Fibroblast of skin of left biceps (primary cell): ENCODE measurements around the gene CTH.
"Not testable (repeated sequence)": the region's sequence is repeated elsewhere in the genome, so short reads cannot be mapped to it uniquely, and the experiment has no call there.

ENCODE experiments used
- DNase-seq, 2 experiments: peaks; one replicate each; pipeline ENCODE4 v3.0.0-alpha.2; 2013; ENCODE audit warnings: low read depth in 2 of 2

CTH gene

DNA sequence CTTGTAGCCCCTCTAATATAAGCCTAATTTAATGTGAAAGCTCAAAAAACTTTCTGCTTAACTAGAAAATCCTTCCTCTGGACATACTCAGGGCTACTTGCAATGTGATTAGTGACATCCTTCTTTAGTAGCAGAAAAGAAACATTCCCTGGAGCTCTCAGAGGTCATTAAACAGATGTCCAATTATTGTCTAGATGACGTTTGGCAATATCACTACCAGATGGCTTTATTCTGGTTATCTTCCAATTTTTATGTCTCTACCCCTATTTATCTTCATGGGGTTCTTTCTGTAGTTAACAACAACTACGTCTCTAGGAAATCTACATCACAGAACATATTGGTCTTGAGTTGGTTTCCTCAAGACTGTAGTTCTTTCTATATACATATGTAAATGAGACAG is 44.2 kb downstream of the CTH start:
- no peak for DNase-seq

DNA sequence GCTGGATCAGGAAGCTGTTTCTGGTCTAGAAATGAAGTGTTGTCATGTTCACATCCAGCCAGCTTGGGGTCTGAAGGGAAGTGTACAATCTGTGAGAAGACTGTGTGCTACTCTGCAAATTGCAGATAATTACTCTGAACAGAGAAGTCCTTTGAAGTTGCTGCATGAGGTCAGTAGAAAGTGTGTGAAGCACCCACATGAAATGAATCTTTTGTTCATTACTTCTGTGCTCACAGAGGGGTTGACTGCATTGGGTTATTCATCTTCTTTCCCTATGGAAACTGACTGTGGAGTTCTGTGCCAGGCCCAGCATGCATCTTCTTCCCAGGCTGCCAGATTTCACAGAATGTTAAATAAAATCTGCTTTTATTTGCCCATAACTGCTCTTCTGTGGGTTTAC is 47.1 kb downstream of the CTH start:
- no peak for DNase-seq

GRCh38 chr1:70459496-70460225 is 48.6 kb downstream of the CTH start:
- peak in 1 of 2 experiments; percentile 6 for DNase-seq

GRCh38 chr1:70460740-70461713 is 50.0 kb downstream of the CTH start:
- DNase-seq, result not testable (repeated sequence)

DNA sequence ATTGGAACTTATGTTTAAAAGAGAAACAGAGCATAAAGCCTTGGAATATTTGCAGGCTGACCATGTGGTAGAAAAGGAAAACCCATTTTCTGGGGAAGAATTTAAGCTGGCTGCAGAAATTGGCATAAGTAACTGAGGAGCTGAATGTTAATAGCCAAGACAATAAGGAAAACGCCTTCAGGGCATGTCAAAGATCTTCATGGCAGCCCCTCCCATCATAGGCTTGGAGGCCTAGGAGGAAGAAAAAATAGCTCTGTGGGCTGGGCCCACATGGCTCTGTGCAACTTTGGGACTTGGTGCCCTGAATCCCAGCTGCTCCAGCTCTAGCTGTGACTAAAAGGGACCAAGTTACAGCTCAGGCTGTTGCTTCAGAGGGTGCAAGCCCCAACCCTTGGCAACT is 51.5 kb downstream of the CTH start:
- no peak for DNase-seq

DNA sequence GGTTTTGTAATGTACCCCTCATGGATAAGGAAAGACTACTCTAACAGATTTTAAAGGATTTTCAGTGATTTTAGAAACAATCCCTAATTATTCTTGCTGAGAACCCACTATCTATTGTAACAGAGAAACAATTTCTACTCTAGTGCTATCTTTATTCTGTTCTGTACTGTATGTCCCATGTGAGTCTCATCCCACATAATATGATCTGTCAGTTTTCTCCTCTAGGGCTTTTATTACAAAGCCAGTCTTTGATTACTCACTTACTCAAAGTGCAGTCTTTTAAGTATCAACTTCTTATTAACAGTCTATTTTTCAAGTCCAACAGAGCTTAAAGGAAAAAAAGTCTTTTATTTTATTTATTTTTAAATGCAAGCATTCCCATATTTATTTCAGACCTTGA is 54.8 kb downstream of the CTH start:
- DNase-seq, result no peak

- DNase-seq, result no peak
Observed at GRCh38 chr1:70467531-70467930, 56.5 kb downstream of the CTH start.

GRCh38 chr1:70468180-70468579 is 57.1 kb downstream of the CTH start:
- no peak for DNase-seq

DNA sequence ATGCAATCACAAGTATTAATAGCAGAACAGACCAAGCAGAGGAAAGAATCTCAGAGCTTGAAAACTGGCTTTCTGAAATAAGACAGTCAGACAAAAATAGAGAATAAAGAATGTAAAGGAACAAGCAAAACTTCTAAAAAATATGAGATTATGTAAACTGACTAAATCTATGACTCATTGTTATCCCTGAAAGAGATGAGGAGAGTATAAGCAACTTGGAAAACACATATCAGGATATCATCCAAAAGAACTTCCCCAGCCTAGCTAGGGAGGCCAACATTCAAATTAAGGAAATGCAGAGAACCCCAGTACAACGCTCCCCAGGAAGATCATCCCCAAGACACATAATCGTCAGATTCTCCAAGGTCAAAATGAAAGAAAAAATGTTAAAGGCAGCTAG is 58.1 kb downstream of the CTH start:
- not testable (repeated sequence) for DNase-seq

DNA sequence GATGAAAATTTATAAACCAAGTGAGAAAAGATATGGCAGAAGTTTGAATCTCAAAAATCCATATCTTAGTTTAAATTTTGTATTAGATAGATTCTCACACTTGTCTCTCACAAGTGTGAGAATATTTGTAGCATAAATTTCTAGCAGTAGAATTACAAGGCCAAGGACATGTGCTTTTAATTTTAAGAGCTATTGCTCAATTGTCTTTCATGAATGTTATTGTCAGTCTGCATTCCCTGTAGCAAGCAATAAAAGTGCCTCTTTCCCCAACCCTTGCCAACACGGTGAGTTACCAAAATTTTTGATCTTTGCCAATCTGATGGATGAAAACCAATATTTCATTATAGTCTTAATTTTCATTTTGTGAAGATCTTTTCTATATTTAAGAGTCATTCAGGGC is 64.0 kb downstream of the CTH start:
- no peak for DNase-seq

DNA sequence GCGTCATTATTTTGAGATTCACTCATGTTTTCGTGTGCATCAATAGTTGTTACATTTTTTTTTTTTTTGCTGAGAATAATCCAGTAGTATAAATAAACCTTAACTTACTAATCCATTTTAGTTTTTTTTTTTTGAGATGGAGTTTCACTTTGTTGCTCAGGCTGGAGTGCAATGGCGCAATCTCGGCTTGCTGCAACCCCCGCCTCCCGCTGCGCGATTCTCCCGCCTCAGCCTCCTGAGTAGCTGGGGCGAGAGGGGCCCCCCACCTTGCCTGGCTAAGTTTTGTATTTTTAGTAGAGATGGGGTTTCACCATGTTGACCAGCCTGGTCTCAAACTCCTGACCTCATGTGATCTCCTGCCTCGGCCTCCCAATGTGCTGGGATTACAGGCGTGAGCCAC is 66.0 kb downstream of the CTH start:
- DNase-seq, result no peak

- not testable (repeated sequence) for DNase-seq
Observed at GRCh38 chr1:70477905-70478304, 66.8 kb downstream of the CTH start.

DNA sequence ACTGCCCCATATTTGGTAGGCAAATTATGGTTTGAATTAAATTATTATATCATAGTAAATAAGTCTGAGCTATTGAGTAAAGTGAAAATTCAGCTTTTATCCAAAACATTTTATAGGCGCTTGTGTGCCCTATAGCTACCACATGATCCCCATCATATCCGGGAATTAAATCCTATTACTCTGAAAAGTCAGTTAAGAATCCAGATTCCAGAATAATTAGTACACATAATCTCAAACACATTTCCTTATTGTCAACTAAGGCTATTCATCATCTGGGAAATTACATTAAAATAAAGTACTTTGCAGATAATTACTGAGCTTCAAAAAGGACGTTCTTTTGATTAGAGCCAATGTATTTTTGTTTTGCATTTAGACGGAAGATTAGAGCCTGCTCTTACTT is 72.3 kb downstream of the CTH start:
- DNase-seq, result no peak

GRCh38 chr1:70485624-70486023 is 74.6 kb downstream of the CTH start:
- DNase-seq, result no peak

DNA sequence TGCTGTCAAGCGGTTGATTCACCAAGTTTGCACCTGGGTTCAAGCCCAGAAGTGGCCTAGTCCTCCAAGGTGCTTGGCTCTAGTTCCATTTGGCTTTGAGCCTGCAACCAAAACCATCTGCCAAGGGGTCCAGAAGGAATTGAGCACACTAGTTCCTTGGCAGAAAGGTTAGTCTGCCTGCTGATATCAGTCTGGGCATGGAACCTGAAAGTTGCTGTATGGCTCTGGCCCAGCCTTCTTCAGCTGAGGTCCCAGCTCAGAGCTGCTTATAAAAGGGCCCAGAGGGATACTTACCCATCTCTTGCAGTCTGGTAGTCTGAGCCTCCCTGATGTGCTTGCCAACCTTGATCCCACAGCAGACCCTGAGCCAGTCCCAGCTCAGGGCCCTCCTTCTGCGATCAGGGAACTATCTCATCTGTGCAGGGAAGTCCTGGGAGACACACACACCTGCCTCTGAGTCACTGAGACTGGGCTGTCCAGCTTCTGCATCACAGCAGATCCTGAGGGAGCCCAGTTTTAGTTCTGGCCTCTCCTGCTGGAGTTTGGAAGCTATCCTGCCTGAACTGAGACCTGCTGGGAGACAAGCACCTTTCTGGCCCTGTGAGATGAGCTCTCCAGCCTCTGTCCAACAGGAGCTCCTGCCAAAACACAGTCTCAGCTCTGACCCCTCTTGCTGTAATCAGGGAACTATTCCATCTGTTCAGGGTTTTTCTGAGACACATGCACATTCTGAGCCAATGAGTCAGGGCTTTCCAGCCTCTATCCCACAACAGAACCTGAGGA is 75.8 kb downstream of the CTH start:
- DNase-seq, result peak; percentile 75 to 77

- no peak for DNase-seq
Observed at GRCh38 chr1:70487459-70487815, 76.4 kb downstream of the CTH start.

GRCh38 chr1:70487910-70488665 is 77.0 kb downstream of the CTH start:
- DNase-seq, result no peak
